ENCODE measurements around the gene IAH1. TPM values are rescaled to one million over a fixed set of nuclear protein-coding genes. Genes with fewer than 3 reads are reported as not detected.

The IAH1 gene
- total and polyA plus RNA-seq, 2 experiments from 2014 or later, result 12.7 to 33.7 TPM

- TF ChIP-seq ZNF462 (CRISPR knock-in tag; IDR thresholded peaks at IDR 0.05), result no peak
- no peak for TF ChIP-seq ETS1 (IDR thresholded peaks at IDR 0.05)
- TF ChIP-seq CTCF (conservative IDR thresholded peaks at IDR 0.05; ENCODE audit: low read depth in 2 of 2), result no peak
Measured at GRCh38 chr2:9466147-9466683, 8.1 kb upstream of the IAH1 start (continued).

GRCh38 chr2:9467687-9468086, 6.7 kb upstream of the IAH1 start:
- TF ChIP-seq EZH2 (IDR thresholded peaks at IDR 0.05; ENCODE audit: low read depth, unreplicated experiment), result no peak
- no peak for TF ChIP-seq ZNF114 (CRISPR knock-in tag; IDR thresholded peaks at IDR 0.05)
- Histone ChIP-seq H3K27me3 (ENCODE audit: insufficient read depth) (no peaks in the 10 kb centered on the region), H3K79me2 (replicated peaks; ENCODE audit: insufficient read depth) (no peaks in the 10 kb centered on the region), H3K4me1 (ENCODE audit: insufficient read depth) (no peaks in the 10 kb centered on the region), H3K27ac (ENCODE audit: low read depth) (no peak overlapping the region), H2AFZ (no peak overlapping the region), H3F3A (replicated peaks; ENCODE audit: low read depth) (no peaks in the 10 kb centered on the region), H3K4me2 (no peak overlapping the region), H3K9me2 (ENCODE audit: insufficient read depth) (no peaks in the 10 kb centered on the region), H4K20me1 (replicated peaks; ENCODE audit: insufficient read depth) (peaks cover 5% of the 10 kb centered on the region; the same call in 1 of the 2 replicates), H3K36me3 (ENCODE audit: insufficient read depth) (no peaks in the 10 kb centered on the region; the same call in 1 of the 2 replicates), H3K4me3 (no peak overlapping the region)
- DNase-seq (ENCODE audit: low spot score) (no peak), ATAC-seq (no peak)
- peaks cover 44% of the 10 kb centered on the region for H3K36me3 Mint-ChIP-seq (ENCODE audit: low read depth)
- no peaks in the 10 kb centered on the region for H3K27me3 Mint-ChIP-seq (ENCODE audit: insufficient read depth, low read depth, poor library complexity)
- no peaks in the 10 kb centered on the region for H3K9me3 Mint-ChIP-seq
- no peak overlapping the region for H3K27ac Mint-ChIP-seq
- H3K4me1 Mint-ChIP-seq, result no peaks in the 10 kb centered on the region
- H3K4me3 Mint-ChIP-seq, result no peak overlapping the region
